GM18507 (cell line): Measurements from ENCODE around the gene TLE3.

Source experiments
- DNase-seq: peaks from one replicate; pipeline ENCODE4 v3.0.0; 2011; ENCODE audit warnings: low read depth; ENCODE audit not compliant: insufficient read length; ENCODE audit errors: extremely low spot score
- FAIRE-seq: peaks from 2 replicates; lab custom pipeline; 2011; peaks lifted over from hg19 to GRCh38; lab: Jason Lieb, UNC

Gene TLE3

DNA sequence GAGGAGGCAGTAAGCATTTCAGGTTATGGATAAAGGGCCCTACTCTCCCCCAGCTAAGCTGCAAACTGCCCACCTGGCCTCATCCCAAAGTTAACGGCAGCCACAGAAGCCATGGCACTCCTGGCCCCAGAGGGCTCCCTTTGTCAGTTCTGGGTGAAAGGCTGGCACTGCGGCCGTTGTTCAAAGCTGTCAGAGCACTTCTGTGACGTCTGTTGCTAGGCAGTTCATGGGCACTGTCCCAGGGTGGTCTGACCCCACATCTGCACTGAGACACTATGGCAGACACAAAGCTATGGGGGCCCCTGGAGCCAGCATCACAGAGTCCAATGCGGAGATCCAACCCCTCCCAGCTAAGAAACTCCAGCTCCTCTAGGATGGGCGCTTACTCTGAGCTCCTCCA, 30.0 kb downstream of the TLE3 start:
- FAIRE-seq (no peak), DNase-seq (no peak)

DNA sequence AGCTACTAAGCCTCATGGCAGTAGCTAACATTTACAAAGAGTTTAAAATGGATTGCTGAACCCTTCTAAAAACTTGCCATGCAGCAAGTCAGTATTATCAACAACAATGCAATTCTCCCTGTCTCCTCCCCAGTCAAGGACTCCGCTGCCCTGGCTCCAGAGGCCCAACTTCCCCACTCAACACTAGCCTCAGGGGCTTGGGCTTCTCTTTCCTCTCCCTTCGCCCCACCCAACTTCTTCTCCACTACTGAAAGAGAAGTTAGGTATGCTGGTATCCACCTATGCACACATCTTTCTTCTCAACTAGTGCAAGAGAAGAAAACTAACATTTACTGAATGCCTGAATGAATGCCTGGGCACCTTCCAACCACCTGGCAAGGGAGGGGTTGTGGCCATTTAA, 30.7 kb downstream of the TLE3 start:
- no peak for FAIRE-seq

DNA sequence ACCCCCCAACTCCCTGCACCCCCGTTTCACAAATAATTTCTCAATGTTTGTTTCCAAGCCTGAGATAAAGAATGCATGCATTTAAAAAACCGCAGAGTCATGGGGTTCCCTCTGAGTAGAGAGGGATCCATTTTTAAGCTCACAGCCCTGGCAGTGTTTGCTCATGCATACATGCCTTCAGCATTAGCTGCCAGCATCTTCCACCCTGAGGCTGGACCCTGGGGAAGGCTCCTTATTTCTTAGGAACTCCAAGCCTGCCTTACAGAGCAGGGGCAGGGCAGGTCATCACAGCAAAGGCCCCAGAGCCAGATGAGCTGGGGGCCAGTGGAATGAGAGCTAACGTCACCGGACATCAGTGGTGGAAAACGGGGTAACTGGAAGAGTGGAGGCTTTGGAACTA, 31.3 kb downstream of the TLE3 start:
- DNase-seq: no peak
- no peak for FAIRE-seq

More for the DNA sequence above, 30.7 kb downstream of the TLE3 start:
- no peak for DNase-seq

DNA sequence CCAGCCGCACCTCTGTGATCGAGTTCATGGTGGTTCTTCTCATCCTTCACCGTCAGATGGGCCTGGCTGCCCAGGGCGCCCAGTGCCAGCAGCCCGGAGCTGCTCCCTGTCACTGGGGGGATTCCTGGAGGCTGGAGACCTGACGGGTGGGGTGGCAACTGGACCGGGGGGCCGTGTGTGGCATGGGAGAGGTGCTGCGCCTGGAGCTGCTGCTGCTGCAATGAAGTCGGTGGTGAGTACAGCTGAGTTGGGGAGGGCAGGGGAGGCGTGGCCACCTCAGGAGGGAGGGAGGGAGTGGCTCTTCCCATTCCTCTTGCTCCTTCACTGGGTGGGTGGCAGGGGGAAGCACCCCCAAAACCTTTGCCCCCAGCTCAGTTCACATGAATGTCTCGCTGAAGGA, 31.7 kb downstream of the TLE3 start:
- FAIRE-seq (no peak), DNase-seq (no peak)

DNA sequence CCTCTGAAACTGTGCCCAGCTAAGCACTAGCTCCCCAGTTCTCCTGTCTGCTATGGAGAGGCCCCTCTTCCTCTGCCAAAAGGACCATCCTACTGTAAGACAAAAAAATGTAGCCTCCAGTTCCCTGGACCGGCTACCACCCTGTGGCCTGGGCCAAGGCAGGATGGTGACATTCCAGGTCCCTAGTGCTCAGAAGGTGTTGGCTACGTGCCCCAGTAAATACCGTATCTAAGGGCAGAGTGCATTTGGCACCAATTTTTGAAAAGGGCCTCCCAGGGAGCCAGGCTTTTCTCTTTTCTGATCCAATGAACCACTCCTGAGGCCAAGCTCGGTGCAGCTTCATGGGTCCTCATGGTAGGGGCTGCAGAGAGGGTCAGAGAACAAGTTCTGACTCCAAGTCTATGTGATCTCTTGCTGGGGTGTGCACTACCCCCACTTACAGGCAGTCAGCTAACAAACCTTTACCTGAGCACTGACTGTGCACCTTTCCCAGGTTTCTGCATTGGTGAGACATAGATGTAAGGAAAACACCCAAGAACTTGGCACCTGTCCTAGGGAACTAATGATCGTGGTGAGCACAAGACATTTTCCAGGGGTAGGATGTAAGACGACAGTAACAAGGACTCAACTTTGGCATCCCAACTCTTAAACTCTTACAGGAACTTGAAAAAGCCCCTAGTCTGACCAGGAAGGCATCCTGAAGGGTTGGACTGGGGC, 32.6 kb downstream of the TLE3 start:
- FAIRE-seq (no peak), DNase-seq (no peak)

DNA sequence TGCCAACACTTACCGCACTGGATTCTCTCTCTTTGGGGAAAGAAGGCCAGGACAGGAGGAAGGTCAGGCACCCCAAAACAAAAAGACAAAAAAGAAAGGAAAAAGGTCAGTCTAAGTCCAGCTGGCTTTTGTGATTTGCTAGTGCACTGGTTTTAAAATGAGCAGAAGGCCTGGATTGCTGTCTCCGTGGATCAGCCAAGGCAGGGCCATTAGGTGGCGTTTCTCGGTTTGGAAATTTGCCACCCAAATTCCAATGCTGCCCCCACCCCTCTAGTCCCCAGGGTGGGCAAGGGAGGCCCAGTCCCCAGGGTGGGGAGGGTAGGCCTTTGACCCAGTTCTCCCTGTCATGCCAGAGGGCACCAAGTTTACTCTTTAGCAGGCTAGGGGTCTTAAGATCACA, 33.3 kb downstream of the TLE3 start:
- FAIRE-seq (no peak), DNase-seq (no peak)

DNA sequence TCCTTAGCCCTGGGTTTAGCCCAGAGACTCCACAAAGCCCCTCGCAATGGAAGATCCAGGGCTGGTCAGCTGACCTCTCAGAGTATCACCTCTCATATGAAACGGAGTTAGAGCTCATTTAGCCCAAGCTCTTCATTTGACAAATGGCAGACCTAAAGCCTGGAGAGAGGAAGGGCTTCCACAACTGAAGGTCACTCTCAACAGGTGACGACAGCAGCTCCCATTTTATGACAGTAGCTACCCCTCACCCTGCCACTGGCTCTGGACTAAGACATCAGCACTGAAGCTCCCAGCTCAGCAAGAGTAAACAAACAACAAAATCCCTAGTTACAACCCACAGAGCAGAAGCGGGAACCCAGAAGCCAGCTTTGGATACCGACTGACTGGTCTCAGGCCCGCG, 33.7 kb downstream of the TLE3 start:
- DNase-seq (no peak), FAIRE-seq (no peak)

DNA sequence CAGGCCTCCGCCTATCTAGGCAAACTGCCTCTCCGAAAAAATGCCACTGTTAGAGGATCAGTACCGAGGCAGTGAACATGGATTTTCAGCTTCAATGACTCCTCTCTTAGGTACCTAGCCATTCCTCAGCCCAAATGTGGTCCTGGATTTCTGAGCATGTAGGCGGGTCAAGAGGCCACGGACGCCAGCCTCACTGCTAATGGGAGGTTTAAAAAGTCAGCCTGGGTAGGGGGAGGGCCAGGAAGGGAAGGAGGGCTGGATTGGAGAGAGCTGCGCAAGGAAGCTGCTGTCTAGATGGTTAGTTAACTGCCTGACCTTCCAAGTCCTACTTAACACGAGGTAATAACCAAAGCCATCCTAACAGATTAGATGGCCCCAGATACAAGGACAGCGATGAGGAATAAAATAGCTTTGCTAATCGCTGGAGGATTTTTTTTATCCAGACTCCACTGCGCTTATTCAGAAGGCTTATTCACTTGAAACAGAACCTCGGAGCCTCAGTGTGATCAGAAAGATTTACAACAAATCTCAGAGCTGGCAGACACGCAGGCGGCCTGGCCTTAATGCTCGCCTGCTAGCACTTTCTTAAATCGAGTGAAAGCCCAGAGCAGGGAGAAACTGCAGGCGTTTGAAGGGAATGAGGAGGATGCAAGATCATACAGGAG, 34.3 kb downstream of the TLE3 start:
- no peak for DNase-seq
- FAIRE-seq: no peak

DNA sequence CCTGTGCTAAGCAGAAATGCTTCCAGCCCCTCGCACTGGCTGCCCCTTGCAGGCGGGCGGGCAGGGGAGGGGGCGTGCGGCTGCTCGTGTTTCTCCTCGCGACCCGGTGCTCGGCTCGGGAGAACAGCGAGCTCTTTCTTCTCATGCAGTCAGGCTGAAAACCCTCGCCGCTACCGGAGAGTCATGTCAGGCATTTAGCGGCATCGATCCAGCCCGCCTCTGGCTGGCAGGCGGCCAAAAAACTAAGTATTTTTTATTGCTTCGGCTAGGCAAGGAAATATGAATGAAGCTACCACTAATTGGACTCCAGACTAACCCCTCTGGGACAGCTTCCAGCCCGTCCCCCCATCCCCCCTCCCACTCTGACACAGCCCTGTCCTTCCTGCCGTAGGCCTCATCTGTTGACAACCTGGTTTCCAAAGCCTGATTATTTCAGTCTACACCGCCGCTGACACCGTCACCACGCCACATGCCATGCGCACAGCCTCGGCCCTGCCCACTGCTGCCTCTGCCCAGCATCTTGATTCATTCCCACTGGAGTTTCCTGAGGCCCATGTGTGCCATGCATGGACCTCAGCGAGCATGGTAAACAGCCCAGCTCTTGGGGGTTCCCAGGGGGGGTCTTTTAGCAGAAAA, 35.3 kb downstream of the TLE3 start:
- DNase-seq (no peak), FAIRE-seq (no peak)

DNA sequence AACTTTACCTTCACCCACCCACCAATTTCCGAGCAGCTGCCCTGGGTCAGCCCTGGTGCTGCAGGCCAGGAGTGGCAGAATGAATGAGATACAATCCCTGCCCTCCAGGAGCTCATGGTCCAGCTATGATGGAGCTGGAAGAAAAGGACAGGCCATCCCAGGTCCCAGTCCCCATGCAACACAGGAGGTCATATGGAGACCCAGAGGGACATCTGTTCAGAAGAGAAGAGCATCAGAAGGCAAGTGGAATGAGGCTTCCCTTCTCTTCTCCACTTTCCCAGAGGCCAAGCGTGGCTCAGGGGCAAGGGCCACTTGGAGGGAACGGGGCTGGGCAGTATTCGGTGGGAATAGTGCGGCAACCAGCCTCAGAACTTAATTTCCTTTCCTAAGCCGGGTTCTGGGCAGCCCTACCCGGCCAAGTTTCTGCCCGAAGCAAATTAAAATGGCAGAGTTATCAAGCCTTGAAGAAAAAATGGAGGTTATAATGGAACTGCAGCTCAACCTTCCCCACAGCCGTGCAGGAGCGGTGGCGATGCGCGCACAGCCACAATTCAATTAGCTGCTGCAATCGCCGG, 35.9 kb downstream of the TLE3 start:
- FAIRE-seq: no peak
- no peak for DNase-seq

DNA sequence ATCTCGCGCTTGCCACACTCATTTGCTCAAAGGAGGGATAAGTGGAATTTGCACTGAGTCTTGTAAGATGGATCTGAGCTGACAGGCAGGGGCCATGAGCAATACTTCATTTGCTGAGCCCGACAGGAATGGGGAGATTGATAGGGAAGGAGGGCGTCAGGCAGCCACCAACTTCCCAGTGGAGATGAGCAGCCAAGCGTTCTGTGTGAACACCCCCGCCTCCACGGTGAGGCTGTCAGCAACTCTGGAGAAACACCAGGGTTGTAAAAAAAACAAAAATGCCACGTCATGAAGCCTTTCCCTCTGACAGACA, 36.8 kb downstream of the TLE3 start:
- DNase-seq: no peak
- FAIRE-seq: no peak

DNA sequence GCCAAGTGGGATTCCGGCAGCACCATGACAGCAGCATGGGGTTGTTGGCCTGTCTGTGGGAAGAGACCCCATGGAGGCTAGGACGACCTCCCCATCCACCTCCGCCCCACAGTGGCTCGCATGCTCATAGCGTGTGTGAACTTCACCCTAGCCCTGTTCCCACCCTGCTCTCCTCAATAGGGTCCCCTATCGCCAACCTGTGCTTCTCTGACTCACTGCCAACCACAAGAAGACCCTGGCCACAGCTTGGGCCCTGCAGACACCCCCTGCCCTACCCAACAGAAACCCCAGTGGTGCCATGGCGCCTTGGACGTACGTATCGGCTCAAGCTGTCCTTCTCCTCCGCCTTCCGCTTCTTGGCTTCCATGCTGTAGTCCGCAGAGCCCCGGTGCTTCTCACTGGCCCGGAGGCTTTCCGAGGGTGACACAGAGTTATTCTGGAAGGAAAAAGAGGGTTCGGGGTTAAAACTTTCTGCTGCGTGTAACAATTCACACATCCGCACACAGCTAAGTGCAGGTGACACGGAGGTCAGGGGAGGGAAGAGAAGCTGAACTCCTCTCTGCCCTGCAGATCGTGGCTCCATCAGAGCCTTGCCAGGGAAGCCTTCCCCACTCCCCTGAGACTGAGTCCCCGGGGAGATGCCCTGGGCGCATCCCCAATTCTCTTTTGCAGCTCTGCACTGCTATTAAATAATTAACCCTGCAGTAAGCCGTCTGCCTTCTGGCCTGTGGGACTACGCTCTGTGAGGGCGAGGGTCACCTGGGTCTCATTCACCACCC, 37.3 kb downstream of the TLE3 start:
- FAIRE-seq (no peak), DNase-seq (no peak)

DNA sequence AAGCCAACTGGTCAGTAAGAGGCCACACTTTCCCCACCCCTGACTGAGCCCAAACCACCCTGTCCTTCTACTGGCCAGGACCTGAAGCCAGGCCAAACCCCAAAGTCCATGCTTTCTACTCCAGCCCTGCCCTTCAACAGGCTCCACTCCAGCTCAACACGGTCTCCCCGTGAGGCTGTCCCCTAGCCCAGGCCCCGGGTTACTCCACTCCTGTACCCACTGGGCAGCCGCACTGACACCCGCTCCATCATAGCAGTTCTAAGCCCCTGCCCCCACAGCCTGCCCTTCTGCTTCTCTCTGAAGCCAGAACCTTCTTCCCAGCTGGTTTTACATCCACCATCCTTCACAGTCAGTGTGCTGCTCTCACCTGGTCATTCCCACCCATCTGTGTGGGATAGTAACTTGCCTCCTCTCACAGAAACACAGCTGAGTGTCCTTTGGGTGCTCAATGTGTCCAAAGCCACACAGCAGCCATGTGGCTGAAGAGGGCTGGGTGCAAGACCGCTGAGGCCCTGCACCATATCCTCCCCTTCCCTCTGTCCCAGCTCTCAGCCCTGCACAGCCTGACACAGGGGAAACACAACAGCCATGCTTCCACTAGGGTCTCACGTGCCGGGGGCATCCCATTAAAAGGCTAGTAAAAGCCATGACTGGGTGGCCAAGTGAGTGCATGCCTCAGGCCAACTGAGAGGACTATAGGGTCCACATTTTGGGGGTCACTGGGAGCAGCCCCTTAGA, 38.1 kb downstream of the TLE3 start:
- FAIRE-seq (no peak), DNase-seq (no peak)

DNA sequence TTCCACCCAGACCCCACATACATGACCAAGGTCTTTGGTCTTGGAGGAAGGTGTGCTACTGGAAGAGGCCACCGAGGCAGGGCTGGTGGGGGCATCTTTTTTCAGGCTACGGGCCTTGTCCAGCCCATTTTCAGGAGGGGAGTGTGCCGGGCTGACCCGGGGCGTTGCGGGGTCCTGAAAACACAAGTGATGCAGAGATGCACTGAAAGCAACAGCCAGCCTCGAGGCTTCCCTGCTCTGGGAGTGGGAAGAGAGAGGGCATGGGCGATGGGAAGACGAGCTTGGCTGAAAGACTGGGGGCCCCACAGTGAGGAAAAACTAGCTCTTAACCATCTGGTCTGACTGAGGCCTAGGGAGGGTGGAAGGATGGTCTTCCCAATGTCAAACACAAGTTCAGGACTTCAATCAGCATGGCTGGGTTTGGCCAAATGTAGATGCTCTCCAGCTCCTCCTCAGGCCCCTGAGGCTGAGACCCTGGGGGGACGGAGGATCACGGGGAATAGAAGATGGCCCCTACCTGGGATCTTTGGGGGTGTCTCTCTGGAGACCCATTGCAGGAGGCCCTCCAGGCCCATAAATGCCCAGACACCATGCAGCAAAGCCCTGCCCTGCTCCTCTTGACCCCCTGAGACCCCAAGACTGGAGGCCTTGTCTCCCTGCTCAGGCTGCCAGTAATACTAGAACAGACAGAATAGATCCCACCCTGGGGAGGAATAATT, 38.9 kb downstream of the TLE3 start:
- no peak for DNase-seq
- FAIRE-seq: no peak

DNA sequence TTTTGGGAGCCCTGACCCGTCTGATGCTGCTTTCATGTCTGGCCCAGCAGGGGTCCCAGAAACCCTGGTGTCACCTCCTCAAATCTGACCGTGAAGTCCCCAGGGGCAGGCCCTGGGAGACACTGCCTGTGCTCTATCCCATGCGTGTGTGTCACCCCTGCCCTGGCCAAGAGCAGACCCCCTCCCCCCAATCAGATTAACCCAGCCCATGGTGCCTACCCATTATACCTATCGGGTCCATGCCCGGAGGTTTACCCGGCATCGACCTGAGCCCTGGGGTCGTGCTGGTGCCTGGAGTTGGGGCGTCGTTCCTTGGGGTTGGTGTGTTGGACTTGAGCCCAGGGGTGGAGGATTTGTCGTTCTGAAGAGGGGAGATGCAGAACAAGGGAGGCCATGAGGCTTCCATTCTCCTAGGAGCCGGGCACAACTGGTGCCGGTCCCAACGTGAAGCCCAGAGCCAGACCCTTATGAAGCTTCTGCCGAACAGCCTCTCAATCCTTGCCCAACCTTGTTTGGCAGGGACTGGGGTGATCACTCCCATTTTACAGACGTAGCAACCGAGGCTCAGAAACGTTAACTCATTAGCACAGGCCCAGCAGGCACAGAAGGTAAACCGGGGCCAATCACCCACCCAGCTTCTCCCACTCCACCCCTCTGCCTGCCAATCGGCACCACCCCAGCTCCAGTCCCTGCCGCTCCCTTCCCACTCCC, 39.6 kb downstream of the TLE3 start:
- no peak for FAIRE-seq

DNA sequence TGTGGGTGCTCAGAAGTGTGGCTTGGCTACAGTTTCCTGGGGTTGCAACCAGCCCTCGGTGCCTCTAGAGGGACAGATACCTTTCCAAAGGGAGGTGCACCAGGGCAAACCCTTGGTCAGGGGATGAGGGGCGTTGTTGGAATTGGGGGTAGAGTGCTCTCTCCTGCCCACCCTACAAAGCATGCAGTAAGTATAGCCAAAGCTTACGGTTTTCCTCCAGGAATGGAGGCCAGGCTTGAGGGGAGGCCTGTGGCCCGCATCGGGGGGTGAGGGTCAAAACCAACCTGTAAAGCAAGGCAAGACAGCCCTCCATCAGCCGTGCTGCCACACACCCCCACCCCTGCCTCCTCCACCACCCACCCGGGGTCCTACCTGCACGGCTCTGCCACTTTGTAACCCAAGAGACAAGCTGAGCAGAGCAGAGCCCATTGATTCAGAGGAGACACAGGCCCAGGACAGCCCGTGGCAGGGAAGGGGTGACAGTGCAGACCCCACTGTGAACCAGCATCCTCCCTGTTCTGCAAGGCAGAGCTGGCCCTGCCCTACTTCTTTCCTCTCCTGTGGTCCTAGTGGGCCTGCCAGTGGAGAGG, 41.5 kb downstream of the TLE3 start:
- DNase-seq (no peak), FAIRE-seq (no peak)

More for the DNA sequence above, 39.6 kb downstream of the TLE3 start:
- no peak for DNase-seq

DNA sequence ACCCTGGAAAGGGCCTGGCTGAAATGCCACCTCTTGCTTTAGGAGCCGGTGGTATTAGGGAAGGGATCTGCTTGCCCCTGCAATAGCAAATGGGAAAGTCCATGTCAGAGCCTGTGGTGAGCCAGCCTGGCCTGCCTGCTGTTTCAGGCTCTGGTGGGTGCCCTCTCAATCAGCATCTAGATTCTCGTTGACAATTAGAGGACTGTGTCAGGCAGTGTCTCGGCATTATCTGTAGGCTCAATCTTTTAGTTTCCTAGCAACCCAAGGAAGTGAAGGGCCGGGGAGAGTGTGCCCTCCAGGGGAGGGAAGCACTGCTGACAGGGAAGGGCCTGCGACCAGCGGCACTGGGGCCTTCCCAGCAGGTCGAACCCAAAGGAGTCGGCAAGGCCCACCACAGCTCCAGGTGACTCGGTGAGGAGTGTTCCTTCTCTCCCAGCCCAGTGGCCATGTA, 42.1 kb downstream of the TLE3 start:
- FAIRE-seq: no peak
- no peak for DNase-seq

DNA sequence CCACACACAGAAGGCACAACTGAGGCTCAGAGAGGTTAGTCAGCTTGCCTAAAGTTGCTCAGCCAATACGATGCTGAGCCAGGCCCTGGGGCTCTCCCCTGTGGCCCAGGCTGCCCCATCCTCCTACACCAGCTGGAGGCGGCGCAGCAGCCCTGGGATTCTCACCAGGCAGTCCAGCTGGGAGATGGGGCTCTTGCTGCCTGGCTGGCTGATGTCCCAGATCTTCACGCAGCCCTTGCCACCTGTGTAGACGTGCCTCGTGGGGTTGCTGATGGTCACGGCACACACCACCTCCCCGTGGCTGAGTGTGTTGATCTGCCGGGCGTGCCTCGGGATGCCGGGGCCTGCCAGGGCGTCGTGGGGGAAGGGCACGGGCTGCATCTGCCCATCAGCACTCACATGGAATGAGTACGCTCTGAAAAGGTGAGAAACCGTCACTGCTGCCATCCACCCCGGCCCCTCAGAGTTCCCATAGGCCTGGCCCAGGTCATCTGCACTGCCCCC, 42.8 kb downstream of the TLE3 start:
- FAIRE-seq (no peak), DNase-seq (no peak)
